Neuron (in vitro differentiated cells): Measurements from ENCODE around the gene LRP6.

Experiments
- H2AFZ ChIP-seq: one replicate; pipeline ENCODE4 v1.6.1; 2013; ENCODE audit warnings: low read depth, mild to moderate bottlenecking, inconsistent platforms, low read length, moderate library complexity
- H3K27me3 ChIP-seq: one replicate; pipeline ENCODE4 v1.6.1; 2013; ENCODE audit warnings: low read length; ENCODE audit not compliant: insufficient read depth
- H3K36me3 ChIP-seq: one replicate; pipeline ENCODE4 v1.6.1; 2013; ENCODE audit warnings: low read length; ENCODE audit not compliant: insufficient read depth
- H3K4me1 ChIP-seq: one replicate; pipeline ENCODE4 v1.6.1; 2013; ENCODE audit warnings: low read length; ENCODE audit not compliant: insufficient read depth
- H3K4me3 ChIP-seq: 2 replicates; pipeline ENCODE4 v1.5.1; 2013; ENCODE audit warnings: mild to moderate bottlenecking, low read length, moderate library complexity
- H3K9me3 ChIP-seq: one replicate; pipeline ENCODE4 v1.6.1; 2013; ENCODE audit warnings: low read length

Gene LRP6

DNA sequence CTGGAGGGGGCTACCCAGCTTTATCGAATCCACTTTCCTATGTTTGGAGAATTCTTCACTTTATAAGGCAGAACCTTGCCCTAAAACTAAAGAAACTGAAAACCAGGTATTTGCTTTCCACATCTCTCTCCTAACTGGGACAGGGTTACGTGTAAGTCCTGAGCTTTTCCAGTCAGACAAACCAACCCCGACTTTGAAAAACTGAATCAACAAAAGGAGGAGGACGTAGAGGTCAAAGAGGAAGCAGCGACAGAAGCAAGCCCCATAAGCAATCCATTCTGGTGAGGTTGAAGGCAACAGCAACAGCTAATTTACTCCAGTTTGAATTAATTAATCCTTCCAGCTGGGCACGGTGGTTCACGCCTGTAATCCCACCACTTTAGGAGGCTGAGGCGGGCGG, 47.2 kb downstream of the LRP6 start:
- no peak overlapping the region for H2AFZ ChIP-seq
- no peaks in the 10 kb centered on the region for H3K36me3 ChIP-seq
- H3K9me3 ChIP-seq = peaks cover 3% of the 10 kb centered on the region
- no peaks in the 10 kb centered on the region for H3K4me1 ChIP-seq
- H3K4me3 ChIP-seq = no peak overlapping the region
- H3K27me3 ChIP-seq = no peaks in the 10 kb centered on the region

DNA sequence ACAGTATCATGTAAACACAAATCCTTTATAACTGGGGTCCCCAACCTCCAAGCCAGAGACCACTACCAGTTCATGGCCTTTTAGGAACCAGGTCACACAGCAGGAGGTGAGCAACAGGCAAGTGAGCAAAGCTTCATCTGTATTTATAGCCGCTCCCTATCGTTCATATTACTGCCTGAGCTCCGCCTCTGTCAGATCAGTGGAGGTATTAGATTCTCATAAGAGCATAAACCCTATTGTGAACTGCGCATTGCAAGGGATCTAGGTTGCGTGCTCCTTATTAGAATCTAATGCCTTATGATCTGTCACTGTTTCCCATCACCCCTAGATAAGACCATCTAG, 49.9 kb downstream of the LRP6 start:
- no peaks in the 10 kb centered on the region for H3K36me3 ChIP-seq
- H3K27me3 ChIP-seq = no peaks in the 10 kb centered on the region
- H2AFZ ChIP-seq = no peak overlapping the region
- no peak overlapping the region for H3K4me3 ChIP-seq
- no peaks in the 10 kb centered on the region for H3K4me1 ChIP-seq
- H3K9me3 ChIP-seq = peaks cover 2% of the 10 kb centered on the region

DNA sequence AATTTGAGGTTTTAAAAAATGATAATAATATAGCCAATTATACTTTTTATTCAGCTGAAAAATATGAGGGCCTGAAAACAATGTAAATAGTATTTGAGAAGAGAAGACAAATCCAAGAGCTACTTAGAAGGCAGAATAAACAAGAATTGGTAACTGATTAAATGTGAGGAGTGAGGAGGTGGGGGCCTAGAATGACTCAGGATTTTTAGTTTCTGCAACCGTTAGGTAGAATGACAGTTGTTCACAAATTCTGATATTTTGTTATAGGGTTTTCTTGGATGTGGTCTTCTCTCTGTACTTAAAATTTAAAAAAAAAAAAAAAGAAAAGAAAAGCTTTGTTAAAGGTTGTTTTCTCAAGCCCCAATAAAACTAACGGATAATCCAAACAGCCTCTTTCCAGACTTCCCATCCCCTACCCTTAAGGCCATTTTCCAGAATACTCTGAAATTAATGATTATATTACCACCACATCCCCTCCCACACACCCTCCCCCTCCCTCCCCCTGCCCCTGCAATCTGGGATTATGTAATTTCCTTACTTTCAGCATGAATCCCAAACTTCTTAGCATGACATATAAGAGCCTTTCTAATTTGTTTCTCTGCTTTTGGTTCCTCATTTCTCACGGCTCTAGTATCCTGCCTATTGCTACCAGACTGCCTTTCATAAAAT, 50.4 kb downstream of the LRP6 start:
- no peaks in the 10 kb centered on the region for H3K4me1 ChIP-seq
- H3K27me3 ChIP-seq = no peaks in the 10 kb centered on the region
- H3K4me3 ChIP-seq = no peak overlapping the region
- H3K9me3 ChIP-seq = peaks cover 2% of the 10 kb centered on the region
- no peak overlapping the region for H2AFZ ChIP-seq
- no peaks in the 10 kb centered on the region for H3K36me3 ChIP-seq

DNA sequence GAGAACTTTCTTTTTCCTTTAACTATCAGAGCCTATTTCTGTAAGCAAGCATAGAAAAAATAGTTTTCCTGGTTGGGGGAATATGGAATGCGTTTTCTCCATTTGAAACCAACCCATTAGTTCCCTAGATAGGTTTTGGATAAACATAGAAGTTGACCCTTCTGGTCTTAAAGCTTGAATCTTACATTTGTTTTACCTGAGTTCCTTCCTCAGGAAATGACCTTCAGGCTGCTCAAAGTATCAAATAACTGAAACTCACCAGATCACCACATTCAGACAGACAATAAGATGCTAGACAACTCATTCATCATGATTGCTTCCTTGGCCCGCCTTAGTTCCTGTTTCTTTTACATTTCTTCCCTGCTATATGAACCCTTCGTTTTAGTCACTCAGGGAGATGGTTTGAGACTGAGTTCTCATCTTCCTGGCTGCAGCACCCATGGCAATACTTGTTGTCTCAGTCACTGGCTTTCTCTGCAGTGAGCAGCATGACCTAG, 52.2 kb downstream of the LRP6 start:
- Histone ChIP-seq H2AFZ (no peak overlapping the region), H3K4me3 (no peak overlapping the region), H3K36me3 (no peaks in the 10 kb centered on the region), H3K4me1 (no peaks in the 10 kb centered on the region), H3K27me3 (no peaks in the 10 kb centered on the region), H3K9me3 (peaks cover under 1% of the 10 kb centered on the region)

DNA sequence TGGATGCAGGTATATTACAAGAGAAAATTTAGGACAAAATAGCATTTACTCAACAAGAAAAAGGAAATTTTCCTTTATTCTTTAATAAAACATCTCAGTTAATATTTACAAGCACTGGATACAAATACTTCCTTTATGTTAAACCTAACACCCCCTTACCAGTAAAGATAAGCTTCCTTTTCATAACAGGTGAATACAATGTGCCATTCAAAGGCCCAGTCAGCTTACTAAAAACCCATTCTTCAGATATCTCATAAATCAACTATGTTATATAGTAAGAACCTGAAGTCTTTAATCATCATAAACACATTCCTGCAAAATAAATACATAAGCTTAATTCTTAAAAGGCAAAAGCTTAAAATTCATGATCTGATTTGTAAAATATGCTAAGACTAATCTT, 52.6 kb downstream of the LRP6 start:
- H3K4me3 ChIP-seq = no peak overlapping the region
- no peaks in the 10 kb centered on the region for H3K36me3 ChIP-seq
- no peak overlapping the region for H2AFZ ChIP-seq
- no peaks in the 10 kb centered on the region for H3K27me3 ChIP-seq
- no peaks in the 10 kb centered on the region for H3K9me3 ChIP-seq
- H3K4me1 ChIP-seq = no peaks in the 10 kb centered on the region

DNA sequence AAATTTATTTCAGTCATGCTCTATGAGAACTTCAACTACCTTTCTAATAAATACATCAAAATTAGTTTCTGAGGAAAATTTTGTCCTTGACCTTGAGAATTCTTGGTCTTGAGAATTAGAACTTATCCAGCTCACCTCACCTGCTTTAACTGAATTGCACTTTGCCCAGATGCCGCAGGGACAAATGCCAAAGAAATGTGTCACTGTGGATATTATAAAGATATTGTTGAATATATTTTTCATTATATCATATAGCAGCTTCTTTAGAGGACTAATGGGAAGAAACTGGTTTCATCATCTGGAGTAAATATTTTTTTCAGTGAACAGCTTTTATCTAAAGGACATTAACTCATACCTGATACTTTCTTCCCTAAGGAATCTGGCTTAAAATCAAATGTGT, 54.1 kb downstream of the LRP6 start:
- Histone ChIP-seq H3K4me1 (no peaks in the 10 kb centered on the region), H3K27me3 (no peaks in the 10 kb centered on the region), H3K4me3 (no peak overlapping the region), H2AFZ (no peak overlapping the region), H3K36me3 (no peaks in the 10 kb centered on the region), H3K9me3 (no peaks in the 10 kb centered on the region)

DNA sequence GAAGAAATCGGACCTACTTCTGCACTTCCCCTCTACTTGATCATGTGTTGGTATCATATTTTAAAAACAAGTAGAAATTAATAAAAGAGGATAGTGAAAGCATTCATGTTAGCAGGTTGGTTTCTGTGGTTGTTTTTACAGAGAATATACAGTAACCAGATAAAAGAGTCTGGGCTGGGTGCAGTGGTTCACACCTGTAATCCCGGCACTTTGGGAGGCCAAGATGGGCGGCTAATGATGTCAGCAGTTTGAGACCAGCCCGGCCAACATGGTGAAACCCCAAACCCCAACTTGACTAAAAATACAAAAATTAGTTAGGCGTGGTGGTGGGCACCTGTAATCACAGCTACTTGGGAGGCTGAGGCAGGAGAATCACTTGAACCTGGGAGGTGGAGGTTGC, 55.9 kb downstream of the LRP6 start:
- peaks cover 1% of the 10 kb centered on the region for H3K9me3 ChIP-seq
- H3K27me3 ChIP-seq = no peaks in the 10 kb centered on the region
- no peaks in the 10 kb centered on the region for H3K4me1 ChIP-seq
- no peak overlapping the region for H2AFZ ChIP-seq
- no peak overlapping the region for H3K4me3 ChIP-seq
- H3K36me3 ChIP-seq = no peaks in the 10 kb centered on the region

DNA sequence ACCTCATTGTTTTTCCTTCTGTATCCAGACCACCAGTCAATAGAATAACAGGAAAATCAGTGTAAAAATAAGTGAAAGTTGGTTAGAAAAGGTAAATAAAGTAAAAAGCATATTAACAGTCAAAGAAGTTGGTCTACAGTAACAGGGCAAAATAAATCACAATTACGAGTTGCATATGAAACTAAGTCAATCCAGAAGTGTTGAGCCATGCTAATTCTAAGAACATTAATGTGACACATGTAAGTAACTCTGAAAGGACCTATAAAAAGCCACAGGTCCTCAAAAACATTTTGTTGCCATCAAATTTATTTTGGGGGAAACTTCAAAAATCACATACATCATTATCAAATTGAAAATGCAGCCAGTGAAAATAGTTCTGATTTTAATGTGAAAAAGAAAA, 56.4 kb downstream of the LRP6 start:
- H3K9me3 ChIP-seq = peaks cover 1% of the 10 kb centered on the region
- no peak overlapping the region for H3K4me3 ChIP-seq
- no peaks in the 10 kb centered on the region for H3K4me1 ChIP-seq

DNA sequence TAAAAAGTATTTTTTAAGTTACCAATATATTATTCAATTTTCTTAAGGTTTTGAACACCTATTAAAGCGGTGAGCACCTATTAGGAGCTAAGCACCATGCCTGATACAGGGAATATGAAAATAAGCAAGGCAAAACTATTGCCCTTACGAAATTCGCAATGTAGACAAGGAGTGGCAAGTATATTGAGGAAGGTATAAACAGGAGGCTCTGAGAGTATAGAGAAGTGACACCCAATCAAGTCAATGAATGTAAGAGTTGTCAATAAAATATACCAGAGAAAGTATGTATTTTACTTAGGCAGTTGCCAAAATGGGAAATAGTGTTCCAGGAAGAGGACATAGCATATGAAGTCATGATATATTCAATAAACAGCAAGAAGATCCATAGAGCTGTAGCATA, 57.2 kb downstream of the LRP6 start:
- H3K27me3 ChIP-seq = no peaks in the 10 kb centered on the region
- H3K36me3 ChIP-seq = no peaks in the 10 kb centered on the region
- no peak overlapping the region for H2AFZ ChIP-seq
- no peak overlapping the region for H3K4me3 ChIP-seq
- no peaks in the 10 kb centered on the region for H3K4me1 ChIP-seq
- peaks cover 1% of the 10 kb centered on the region for H3K9me3 ChIP-seq

More for the DNA sequence above, 56.4 kb downstream of the LRP6 start:
- H3K36me3 ChIP-seq = no peaks in the 10 kb centered on the region
- no peak overlapping the region for H2AFZ ChIP-seq
- no peaks in the 10 kb centered on the region for H3K27me3 ChIP-seq

DNA sequence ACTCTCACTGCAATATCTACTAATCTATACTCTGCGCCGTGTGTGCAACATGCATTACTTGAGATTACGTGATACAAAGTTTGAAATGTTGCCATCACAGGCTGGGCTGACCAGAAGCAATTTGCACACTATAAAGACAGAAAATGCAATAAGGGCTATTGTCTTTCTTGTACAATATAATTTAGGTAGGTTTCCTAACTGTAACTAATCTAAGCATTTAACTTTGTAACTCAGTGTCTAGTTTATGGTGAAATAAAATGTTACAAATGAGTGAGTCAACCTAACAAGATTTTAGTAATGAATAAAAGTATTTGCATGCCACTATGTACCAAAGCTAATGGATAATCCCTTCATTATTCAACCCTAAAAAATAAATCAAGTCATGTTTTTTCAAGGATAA, 57.8 kb downstream of the LRP6 start:
- Histone ChIP-seq H3K9me3 (peaks cover 1% of the 10 kb centered on the region), H2AFZ (no peak overlapping the region), H3K27me3 (no peaks in the 10 kb centered on the region), H3K4me1 (no peaks in the 10 kb centered on the region), H3K4me3 (no peak overlapping the region), H3K36me3 (no peaks in the 10 kb centered on the region)

DNA sequence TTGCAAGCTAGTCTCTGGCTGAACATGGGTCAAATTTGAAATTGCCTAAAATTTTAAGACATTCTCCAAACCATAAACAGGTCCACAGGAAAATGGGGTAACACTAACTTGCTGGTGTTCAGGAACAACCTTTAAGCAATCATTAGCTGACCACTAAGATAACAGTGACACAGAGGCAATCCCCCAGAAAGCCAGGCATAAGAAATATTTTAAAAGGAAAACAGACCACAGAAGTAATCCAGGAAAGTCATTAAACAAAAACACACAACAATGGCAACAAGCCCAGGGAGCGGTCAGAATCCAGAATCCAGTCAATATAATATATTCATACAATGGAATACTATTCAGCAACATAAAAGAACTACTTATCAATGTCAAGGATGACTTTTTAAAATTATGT, 59.1 kb downstream of the LRP6 start:
- Histone ChIP-seq H3K36me3 (peaks cover 1% of the 10 kb centered on the region), H3K27me3 (no peaks in the 10 kb centered on the region), H3K9me3 (peaks cover 1% of the 10 kb centered on the region), H3K4me3 (no peak overlapping the region), H2AFZ (no peak overlapping the region), H3K4me1 (no peaks in the 10 kb centered on the region)

DNA sequence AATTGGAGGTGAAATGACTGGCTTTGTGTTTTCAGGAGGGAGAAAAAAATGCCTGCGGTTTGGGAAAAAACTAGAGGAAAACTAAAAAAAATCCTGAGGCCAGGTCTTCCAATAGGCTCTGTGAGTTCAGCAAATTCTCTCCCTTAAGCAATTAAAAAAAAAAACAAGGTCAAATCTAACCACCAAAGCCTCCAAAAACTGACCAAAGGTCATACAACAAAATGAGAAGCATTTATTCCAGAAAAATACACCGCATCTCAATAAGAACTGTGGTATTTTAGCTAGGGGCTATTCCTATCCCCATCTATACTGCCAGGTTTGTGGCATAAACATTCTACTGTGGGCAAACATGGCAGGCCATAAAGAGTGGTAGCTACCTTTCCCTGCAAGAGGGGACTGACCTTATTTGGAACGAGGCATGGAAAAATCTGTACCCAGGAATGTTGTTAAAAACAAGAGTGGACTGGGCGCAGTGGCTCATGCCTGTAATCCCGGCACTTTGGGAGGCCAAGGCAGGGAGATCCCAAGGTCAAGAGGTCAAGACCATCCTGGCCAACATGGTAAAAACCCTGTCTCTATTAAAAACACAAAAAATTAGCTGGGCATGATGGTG, 60.0 kb downstream of the LRP6 start:
- Histone ChIP-seq H3K4me3 (no peak overlapping the region), H2AFZ (no peak overlapping the region), H3K9me3 (peaks cover 1% of the 10 kb centered on the region), H3K36me3 (peaks cover 10% of the 10 kb centered on the region), H3K4me1 (no peaks in the 10 kb centered on the region), H3K27me3 (no peaks in the 10 kb centered on the region)

DNA sequence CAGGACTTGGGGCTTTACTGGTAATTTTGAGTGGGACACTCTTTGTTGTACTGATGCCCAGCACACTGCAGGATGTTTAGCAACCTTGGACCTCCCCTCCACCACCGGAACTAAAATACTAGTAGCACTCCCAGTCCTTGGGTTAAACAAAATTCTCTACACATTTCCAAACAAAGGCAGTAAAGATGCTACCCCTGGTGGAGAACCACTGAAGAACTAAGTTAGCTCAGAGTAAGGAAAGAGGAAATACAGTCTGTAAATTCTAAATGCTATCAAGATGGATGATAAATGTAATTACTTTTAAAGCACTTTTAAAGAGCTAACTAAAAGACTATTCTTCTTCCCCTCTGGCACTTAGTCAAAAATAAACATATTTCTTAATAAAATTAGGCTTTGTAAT, 64.1 kb downstream of the LRP6 start:
- Histone ChIP-seq H3K4me1 (no peaks in the 10 kb centered on the region), H3K27me3 (no peaks in the 10 kb centered on the region), H3K9me3 (peaks cover 15% of the 10 kb centered on the region), H3K4me3 (no peak overlapping the region), H3K36me3 (peaks cover 38% of the 10 kb centered on the region), H2AFZ (no peak overlapping the region)

DNA sequence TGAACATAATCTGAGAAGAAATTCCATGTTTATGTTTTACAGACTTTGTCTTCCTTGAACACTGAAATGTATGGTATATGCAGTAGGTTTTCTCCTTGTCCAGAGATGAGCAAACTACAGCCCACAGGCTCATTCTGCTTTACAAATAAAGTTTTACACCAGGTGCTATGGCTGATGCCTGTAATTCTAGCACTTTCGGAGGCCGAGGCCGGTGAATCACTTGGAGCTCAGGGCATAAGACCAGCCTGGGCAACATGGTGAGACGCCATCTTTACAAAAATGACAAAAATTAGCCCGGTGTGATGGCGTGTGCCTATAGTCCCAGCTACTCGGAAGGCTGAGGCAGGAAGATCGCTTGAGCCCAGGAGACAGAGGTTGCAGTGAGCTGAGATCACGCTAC, 64.7 kb downstream of the LRP6 start:
- Histone ChIP-seq H2AFZ (no peak overlapping the region), H3K4me3 (no peak overlapping the region), H3K9me3 (peaks cover 17% of the 10 kb centered on the region), H3K36me3 (peaks cover 42% of the 10 kb centered on the region), H3K27me3 (no peaks in the 10 kb centered on the region), H3K4me1 (no peaks in the 10 kb centered on the region)
